Lung (tissue), 12 donors: ENCODE data around the gene CNTNAP5. TPM values are rescaled to one million over a fixed set of nuclear protein-coding genes. Genes with fewer than 3 reads are reported as not detected.
A peak's percentile ranks its signal among the peaks of the same experiment; 100 is the strongest.

ENCODE experiments used
- ATAC-seq: fragments of 200-7000 bp; cut with Tn5 transposase; one replicate; pipeline ENCODE4 v1.9.1; 2020; ENCODE audit warnings: moderate number of reproducible peaks; ENCODE audit not compliant: insufficient read depth, low FRiP score
- DNase-seq, 3 donors: peaks; one replicate each; pipeline ENCODE4 v3.0.0-alpha.2; 2013 to 2017
- H3K27ac ChIP-seq, 2 donors: one replicate each; pipeline ENCODE4 v1.5.1; 2013; ENCODE audit warnings: mild to moderate bottlenecking in 2 of 2, moderate library complexity in 2 of 2, control low read depth in 1 of 2, inconsistent platforms in 1 of 2, low read depth in 1 of 2, low read length in 1 of 2
- H3K27me3 ChIP-seq, 3 donors: one replicate each; pipeline ENCODE4 v1.5.1; 2013; ENCODE audit warnings: low read length in 2 of 3; ENCODE audit not compliant: control insufficient read depth in 3 of 3, insufficient read depth in 3 of 3
- H3K36me3 ChIP-seq, 4 donors: one replicate each; pipeline ENCODE4 v1.5.1; 2013; ENCODE audit warnings: low read length in 4 of 4, mild to moderate bottlenecking in 1 of 4, moderate library complexity in 1 of 4; ENCODE audit not compliant: control insufficient read depth in 4 of 4, insufficient read depth in 4 of 4
- H3K4me1 ChIP-seq, 5 donors: one replicate each; pipeline ENCODE4 v1.5.1; 2013; ENCODE audit warnings: low read length in 5 of 5, mild to moderate bottlenecking in 2 of 5, moderate library complexity in 1 of 5; ENCODE audit not compliant: control insufficient read depth in 5 of 5, insufficient read depth in 5 of 5
- H3K4me3 ChIP-seq: one replicate; pipeline ENCODE4 v1.5.1; 2013; ENCODE audit warnings: mild to moderate bottlenecking, control low read depth, moderate library complexity
- H3K9ac ChIP-seq, 2 donors: one replicate each; pipeline ENCODE4 v1.5.1; 2013; ENCODE audit warnings: low read length in 2 of 2, control low read depth in 1 of 2; ENCODE audit not compliant: insufficient read depth in 1 of 2
- H3K9me3 ChIP-seq, 4 donors: one replicate each; pipeline ENCODE4 v1.5.1; 2013; ENCODE audit warnings: low read length in 3 of 4, mild to moderate bottlenecking in 1 of 4, moderate library complexity in 1 of 4; ENCODE audit not compliant: control insufficient read depth in 4 of 4, insufficient read depth in 3 of 4
- CTCF ChIP-seq: IDR thresholded peaks from 2 replicates; pipeline ENCODE4 v1.5.1; 2012; ENCODE audit warnings: mild to moderate bottlenecking; ENCODE audit errors: control extremely low read depth, extremely low read depth
- WGBS, 2 donors: extraction: QIAGEN DNeasy Blood & Tissue Kit; methylation state at CpG; one replicate each; pipeline ENCODE4 v1.1.7; 2013; 5-methylcytosine and 5-hydroxymethylcytosine counted together
- polyA plus RNA-seq, 2 donors: library from polyadenylated mRNA; stranded (reverse); fragments of 200-250 nt; gene quantifications; one replicate each; pipeline ENCODE4 v1.2.1, GENCODE V29; 2013
- total RNA-seq, 2 donors: library from RNA; depleted of rRNA in 1 of 2; stranded (reverse); fragments of >200 nt in 1 of 2; gene quantifications; one replicate each; pipeline ENCODE4 v1.2.1, GENCODE V29; 2014 to 2021
- donor health status: control.
- donor health status: control.
- donor health status: Bipolar disorder and iron deficiency.
- donor health status: healthy.
- donor health status: DM: yes; HTN: yes; CAD: no.

The CNTNAP5 gene
- total and polyA plus RNA-seq, 4 donors: 0.03 to 0.06 TPM; not detected in 2

- Histone ChIP-seq H3K27ac (no peak overlapping the region), H3K4me3 (no peak overlapping the region), H3K4me1 (no peaks in the 10 kb centered on the region), H3K36me3 (no peaks in the 10 kb centered on the region), H3K9ac (no peak overlapping the region), H3K27me3 (no peaks in the 10 kb centered on the region), H3K9me3 (no peaks in the 10 kb centered on the region)
- 93 to 94% methylated on average over 4 of the region's 4 CpGs for WGBS, 2 donors
- DNase-seq (no peak), ATAC-seq (no peak)
- TF ChIP-seq CTCF: no peak
Observed at GRCh38 chr2:124898827-124899226, 873.7 kb downstream of the CNTNAP5 start.

- H3K4me3 ChIP-seq: no peak overlapping the region
- H3K9me3 ChIP-seq: peaks cover 0 to 2% (median 0%) of the 10 kb centered on the region in 4 donors
- DNase-seq: no peak
- no peak overlapping the region for H3K9ac ChIP-seq
- no peaks in the 10 kb centered on the region for H3K36me3 ChIP-seq
- ATAC-seq: no peak
- 83 to 86% methylated on average over 2 of the region's 2 CpGs for WGBS, 2 donors
- no peak overlapping the region for H3K27ac ChIP-seq
- no peaks in the 10 kb centered on the region for H3K4me1 ChIP-seq
- no peak for TF ChIP-seq CTCF
- no peaks in the 10 kb centered on the region for H3K27me3 ChIP-seq
Observed at GRCh38 chr2:124908411-124908810, 883.3 kb downstream of the CNTNAP5 start.

- H3K27me3 ChIP-seq: no peaks in the 10 kb centered on the region
- ATAC-seq (no peak), DNase-seq (peak in 2 of 3 donors; percentile 14 to 25)
- H3K9me3 ChIP-seq: peaks cover 0 to 2% (median 0%) of the 10 kb centered on the region in 4 donors
- whole genome bisulfite sequencing, 2 donors: 66 to 76% methylated on average over 5 of the region's 5 CpGs
- no peak overlapping the region for H3K4me3 ChIP-seq
- TF ChIP-seq CTCF: no peak
- no peaks in the 10 kb centered on the region for H3K36me3 ChIP-seq
- no peaks in the 10 kb centered on the region for H3K4me1 ChIP-seq
- no peak overlapping the region for H3K9ac ChIP-seq
- H3K27ac ChIP-seq: no peak overlapping the region
Observed at GRCh38 chr2:124911560-124911959, 886.5 kb downstream of the CNTNAP5 start.

GRCh38 chr2:124913868-124914267 lies 888.8 kb downstream of the CNTNAP5 start:
- no peak overlapping the region for H3K4me3 ChIP-seq
- no peaks in the 10 kb centered on the region for H3K4me1 ChIP-seq
- no peaks in the 10 kb centered on the region for H3K36me3 ChIP-seq
- DNase-seq (no peak), ATAC-seq (no peak)
- no peak overlapping the region for H3K9ac ChIP-seq
- H3K27ac ChIP-seq: no peak overlapping the region
- TF ChIP-seq CTCF: no peak
- 81 to 82% methylated on average over 9 of the region's 9 CpGs for WGBS, 2 donors
- no peaks in the 10 kb centered on the region for H3K27me3 ChIP-seq
- H3K9me3 ChIP-seq: peaks cover 0 to 2% (median 0%) of the 10 kb centered on the region in 4 donors
